Neutrophil (primary cell): ENCODE results near the gene COX8A.

Experiments used
- H3K27ac ChIP-seq: fragments of 200-600 bp; sonication (generic); 2 replicates; pipeline ENCODE4 v1.5.1; 2016; ENCODE audit warnings: mild to moderate bottlenecking, moderate library complexity
- H3K27me3 ChIP-seq: fragments of 200-600 bp; sonication (generic); 2 replicates; pipeline ENCODE4 v1.6.0; 2016; ENCODE audit warnings: mild to moderate bottlenecking
- H3K36me3 ChIP-seq: fragments of 200-600 bp; sonication (generic); 2 replicates; pipeline ENCODE4 v1.5.1; 2017
- H3K4me1 ChIP-seq, 2 experiments: fragments of 200-600 bp in 1 of 2; sonication (generic) in 1 of 2; 1 replicate in 1 of 2; 2 replicates in 1 of 2; pipeline versions ENCODE4 v1.5.1 to v1.6.1; 2013 to 2016; ENCODE audit warnings: low read depth in 1 of 2, low read length in 1 of 2, mild to moderate bottlenecking in 1 of 2, moderate library complexity in 1 of 2; ENCODE audit not compliant: control insufficient read depth in 1 of 2, insufficient read depth in 1 of 2
- H3K4me3 ChIP-seq, 2 experiments: fragments of 200-600 bp in 1 of 2; sonication (generic) in 1 of 2; 1 replicate in 1 of 2; 2 replicates in 1 of 2; pipeline ENCODE4 v1.5.1; 2013 to 2016; ENCODE audit warnings: low read depth in 1 of 2, low read length in 1 of 2, mild to moderate bottlenecking in 1 of 2, moderate library complexity in 1 of 2
- H3K9me3 ChIP-seq: fragments of 200-600 bp; sonication (generic); 2 replicates; pipeline ENCODE4 v1.5.1; 2016
- CTCF ChIP-seq: fragments of 200-600 bp; sonication (generic); IDR thresholded peaks from 2 replicates; pipeline ENCODE4 v1.5.1; 2016; ENCODE audit warnings: antibody characterized with exemption

COX8A gene

GRCh38 chr11:63991558-63991957 lies 17.1 kb downstream of the COX8A start:
- Histone ChIP-seq H3K9me3 (no peaks in the 10 kb centered on the region), H3K36me3 (peaks cover 78% of the 10 kb centered on the region), H3K4me1 (peaks cover 12 to 14% of the 10 kb centered on the region in 2 experiments), H3K27ac (no peak overlapping the region), H3K4me3 (no peak overlapping the region), H3K27me3 (no peaks in the 10 kb centered on the region)
- no peak for TF ChIP-seq CTCF

GRCh38 chr11:63993100-63993499 lies 18.7 kb downstream of the COX8A start:
- Histone ChIP-seq H3K36me3 (peaks cover 93% of the 10 kb centered on the region), H3K9me3 (no peaks in the 10 kb centered on the region), H3K27me3 (peaks cover under 1% of the 10 kb centered on the region), H3K4me1 (no peaks in the 10 kb centered on the region), H3K27ac (no peak overlapping the region), H3K4me3 (no peak overlapping the region)
- no peak for TF ChIP-seq CTCF

GRCh38 chr11:63993993-63994392 lies 19.6 kb downstream of the COX8A start:
- H3K36me3 ChIP-seq = peaks cover 95% of the 10 kb centered on the region
- H3K27ac ChIP-seq = no peak overlapping the region
- no peak for TF ChIP-seq CTCF
- H3K9me3 ChIP-seq = no peaks in the 10 kb centered on the region
- peaks cover 5 to 7% of the 10 kb centered on the region in 2 experiments for H3K4me1 ChIP-seq
- H3K4me3 ChIP-seq = no peak overlapping the region
- peaks cover 9% of the 10 kb centered on the region for H3K27me3 ChIP-seq

GRCh38 chr11:63996512-63996911 lies 22.1 kb downstream of the COX8A start:
- Histone ChIP-seq H3K4me1 (peaks cover 21 to 28% of the 10 kb centered on the region in 2 experiments), H3K36me3 (peaks cover 74% of the 10 kb centered on the region)
- no peak for TF ChIP-seq CTCF

GRCh38 chr11:63997104-63997700 lies 22.8 kb downstream of the COX8A start:
- Histone ChIP-seq H3K36me3 (peaks cover 67% of the 10 kb centered on the region), H3K27ac (no peak overlapping the region), H3K27me3 (peaks cover 41% of the 10 kb centered on the region), H3K4me3 (no peak overlapping the region), H3K9me3 (no peaks in the 10 kb centered on the region), H3K4me1 (peaks cover 26 to 33% of the 10 kb centered on the region in 2 experiments)
- no peak for TF ChIP-seq CTCF

More at GRCh38 chr11:63996512-63996911, 22.1 kb downstream of the COX8A start:
- Histone ChIP-seq H3K27me3 (peaks cover 34% of the 10 kb centered on the region), H3K27ac (no peak overlapping the region), H3K4me3 (no peak overlapping the region), H3K9me3 (no peaks in the 10 kb centered on the region)
